GM12872 (cell line): ENCODE results near the gene PDK2.

Experiments used
- TF ChIP-seq, protein P1 (sequence below): IDR thresholded peaks from 3 replicates; pipeline ENCODE4 v1.5.1; 2011; ENCODE audit warnings: low read depth, mild to moderate bottlenecking, low read length, moderate library complexity; ENCODE audit not compliant: insufficient read depth

Gene PDK2

DNA sequence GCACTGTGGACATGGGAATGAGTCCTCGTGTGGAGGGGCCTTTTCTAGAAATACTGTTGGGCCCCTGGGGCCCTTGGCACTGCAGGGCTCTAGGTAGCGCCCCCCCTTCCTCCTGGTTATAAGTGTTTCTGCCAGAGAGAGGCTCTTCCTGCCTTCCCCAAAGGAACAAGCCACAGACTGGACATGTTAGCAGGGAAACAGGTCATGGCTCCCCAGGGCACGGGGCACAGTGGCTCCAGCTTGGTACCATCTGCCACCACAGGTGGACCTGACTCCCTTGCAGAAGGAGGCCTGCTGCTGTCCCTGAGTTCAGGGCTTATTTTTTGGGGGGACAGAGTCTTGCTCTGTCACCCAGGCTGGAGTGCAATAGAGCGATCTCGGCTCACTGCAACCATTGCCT is 8.8 kb downstream of the PDK2 start:
- TF ChIP-seq, protein P1, sequence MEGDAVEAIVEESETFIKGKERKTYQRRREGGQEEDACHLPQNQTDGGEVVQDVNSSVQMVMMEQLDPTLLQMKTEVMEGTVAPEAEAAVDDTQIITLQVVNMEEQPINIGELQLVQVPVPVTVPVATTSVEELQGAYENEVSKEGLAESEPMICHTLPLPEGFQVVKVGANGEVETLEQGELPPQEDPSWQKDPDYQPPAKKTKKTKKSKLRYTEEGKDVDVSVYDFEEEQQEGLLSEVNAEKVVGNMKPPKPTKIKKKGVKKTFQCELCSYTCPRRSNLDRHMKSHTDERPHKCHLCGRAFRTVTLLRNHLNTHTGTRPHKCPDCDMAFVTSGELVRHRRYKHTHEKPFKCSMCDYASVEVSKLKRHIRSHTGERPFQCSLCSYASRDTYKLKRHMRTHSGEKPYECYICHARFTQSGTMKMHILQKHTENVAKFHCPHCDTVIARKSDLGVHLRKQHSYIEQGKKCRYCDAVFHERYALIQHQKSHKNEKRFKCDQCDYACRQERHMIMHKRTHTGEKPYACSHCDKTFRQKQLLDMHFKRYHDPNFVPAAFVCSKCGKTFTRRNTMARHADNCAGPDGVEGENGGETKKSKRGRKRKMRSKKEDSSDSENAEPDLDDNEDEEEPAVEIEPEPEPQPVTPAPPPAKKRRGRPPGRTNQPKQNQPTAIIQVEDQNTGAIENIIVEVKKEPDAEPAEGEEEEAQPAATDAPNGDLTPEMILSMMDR = no peak

DNA sequence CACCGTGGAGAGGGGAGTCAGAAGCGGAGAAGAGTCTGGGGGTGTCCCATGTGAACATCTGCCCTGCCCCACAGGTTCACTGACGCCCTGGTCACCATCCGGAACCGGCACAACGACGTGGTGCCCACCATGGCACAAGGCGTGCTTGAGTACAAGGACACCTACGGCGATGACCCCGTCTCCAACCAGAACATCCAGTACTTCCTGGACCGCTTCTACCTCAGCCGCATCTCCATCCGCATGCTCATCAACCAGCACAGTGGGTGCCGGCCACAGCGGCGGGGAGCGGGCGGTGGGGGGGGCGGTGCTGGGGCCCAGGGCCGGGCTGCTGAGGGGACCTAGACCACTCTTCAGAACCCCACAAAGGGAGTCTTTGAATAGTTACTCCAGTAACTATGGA is 10.7 kb downstream of the PDK2 start:
- TF ChIP-seq, protein P1 = no peak

DNA sequence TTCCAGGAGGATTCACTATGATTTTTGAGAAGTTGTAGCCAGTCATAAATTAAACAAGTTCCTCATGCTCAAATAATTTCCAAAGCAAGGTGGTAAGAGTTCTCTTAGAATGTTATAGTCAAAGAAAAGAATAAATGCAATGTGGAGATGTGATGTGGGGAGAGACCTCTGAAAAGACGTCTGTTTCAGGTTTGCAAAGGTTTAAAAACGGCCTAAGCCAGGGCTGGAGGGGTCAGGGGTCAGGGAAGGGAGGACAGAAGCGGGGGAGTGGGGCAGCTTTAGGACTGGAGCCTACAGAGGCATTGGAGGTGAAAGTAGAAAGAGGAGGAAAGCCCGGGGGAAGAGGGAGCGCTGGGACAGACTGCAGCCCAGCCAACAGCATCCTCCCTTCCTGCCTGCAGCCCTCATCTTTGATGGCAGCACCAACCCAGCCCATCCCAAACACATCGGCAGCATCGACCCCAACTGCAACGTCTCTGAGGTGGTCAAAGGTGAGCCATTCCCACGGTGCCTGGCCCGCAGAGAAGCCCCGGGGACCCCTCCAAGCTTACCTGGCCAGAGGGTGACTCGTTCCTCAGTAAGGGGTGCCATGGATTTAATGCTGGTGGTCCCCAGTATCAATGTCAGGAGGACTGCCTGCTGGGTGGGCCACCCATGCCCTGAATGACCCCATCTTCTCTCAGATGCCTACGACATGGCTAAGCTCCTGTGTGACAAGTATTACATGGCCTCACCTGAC is 11.4 kb downstream of the PDK2 start:
- TF ChIP-seq, protein P1 = no peak

GRCh38 chr17:50107790-50108414 is 12.8 kb downstream of the PDK2 start:
- TF ChIP-seq, protein P1 = no peak

GRCh38 chr17:50108556-50108955 is 13.4 kb downstream of the PDK2 start:
- TF ChIP-seq, protein P1 = no peak

GRCh38 chr17:50109207-50109606 is 14.1 kb downstream of the PDK2 start:
- TF ChIP-seq, protein P1 = no peak

GRCh38 chr17:50109785-50110184 is 14.6 kb downstream of the PDK2 start:
- TF ChIP-seq, protein P1 = no peak
